Activated T-cell treated with anti-CD3 and anti-CD28 coated beads, Interleukin-2, amount 50 U/mL, for 72 hours (primary cell): ENCODE data around the gene SIRT2. TPM values are rescaled to one million over a fixed set of nuclear protein-coding genes. Genes with fewer than 3 reads are reported as not detected.

Experiments
- ATAC-seq, 2 donors: fragments of 150-1000 bp; cut with Tn5 transposase; replicated peaks in 1 of 2; 2 replicates each; pipeline ENCODE4 v1.10.0; 2021; ENCODE audit warnings: moderate library complexity in 2 of 2, mild to moderate bottlenecking in 1 of 2
- DNase-seq, 2 donors: peaks; one replicate each; pipeline ENCODE4 v3.0.0; 2021 to 2022; ENCODE audit warnings: mixed read lengths in 1 of 2
- H3K27ac Mint-ChIP-seq: one replicate; pipeline ENCODE4 v1.8.0; 2022; ENCODE audit warnings: mild to moderate bottlenecking, moderate library complexity, mixed read lengths
- H3K27me3 Mint-ChIP-seq: one replicate; pipeline ENCODE4 v1.8.0; 2022; ENCODE audit warnings: low read depth, mixed read lengths
- H3K36me3 Mint-ChIP-seq, 2 donors: one replicate each; pipeline ENCODE4 v1.8.0; 2022; ENCODE audit warnings: mixed read lengths in 2 of 2, mild to moderate bottlenecking in 1 of 2; ENCODE audit not compliant: insufficient read depth in 2 of 2
- H3K4me1 Mint-ChIP-seq: one replicate; pipeline ENCODE4 v1.8.0; 2022; ENCODE audit warnings: low read depth, mixed read lengths
- H3K4me3 Mint-ChIP-seq, 2 donors: one replicate each; pipeline ENCODE4 v1.8.0; 2022; ENCODE audit warnings: mild to moderate bottlenecking in 2 of 2, mixed read lengths in 2 of 2, moderate library complexity in 2 of 2
- H3K9me3 Mint-ChIP-seq, 2 donors: one replicate each; pipeline ENCODE4 v1.8.0; 2022; ENCODE audit warnings: mixed read lengths in 2 of 2
- total RNA-seq, 2 donors: library from RNA; stranded (reverse); gene quantifications; one replicate each; pipeline ENCODE4 v1.2.3, GENCODE V29; 2022

The SIRT2 gene
- total RNA-seq, 2 donors from 2014 or later: 38.2 to 40.7 TPM

GRCh38 chr19:38930776-38931520 is 31.5 kb upstream of the SIRT2 start, which contains the start of gene MRPS12:
Gene MRPS12 (plus strand): TSS chr19:38930944. CDS start chr19:38931295, 351 bp downstream.
- H3K27me3 Mint-ChIP-seq: no peaks in the 10 kb centered on the region
- no peaks in the 10 kb centered on the region for H3K9me3 Mint-ChIP-seq
- H3K36me3 Mint-ChIP-seq: peaks cover 8 to 23% of the 10 kb centered on the region in 2 donors
- H3K27ac Mint-ChIP-seq: peak within 1 kb of the TSS; percentile 93
- peak within 1 kb of the TSS; percentile 98 for H3K4me3 Mint-ChIP-seq
- ATAC-seq (peak; percentile 97 to 98), DNase-seq (peak; percentile 98 to 99)
- peaks cover 62% of the 10 kb centered on the region for H3K4me1 Mint-ChIP-seq

DNA sequence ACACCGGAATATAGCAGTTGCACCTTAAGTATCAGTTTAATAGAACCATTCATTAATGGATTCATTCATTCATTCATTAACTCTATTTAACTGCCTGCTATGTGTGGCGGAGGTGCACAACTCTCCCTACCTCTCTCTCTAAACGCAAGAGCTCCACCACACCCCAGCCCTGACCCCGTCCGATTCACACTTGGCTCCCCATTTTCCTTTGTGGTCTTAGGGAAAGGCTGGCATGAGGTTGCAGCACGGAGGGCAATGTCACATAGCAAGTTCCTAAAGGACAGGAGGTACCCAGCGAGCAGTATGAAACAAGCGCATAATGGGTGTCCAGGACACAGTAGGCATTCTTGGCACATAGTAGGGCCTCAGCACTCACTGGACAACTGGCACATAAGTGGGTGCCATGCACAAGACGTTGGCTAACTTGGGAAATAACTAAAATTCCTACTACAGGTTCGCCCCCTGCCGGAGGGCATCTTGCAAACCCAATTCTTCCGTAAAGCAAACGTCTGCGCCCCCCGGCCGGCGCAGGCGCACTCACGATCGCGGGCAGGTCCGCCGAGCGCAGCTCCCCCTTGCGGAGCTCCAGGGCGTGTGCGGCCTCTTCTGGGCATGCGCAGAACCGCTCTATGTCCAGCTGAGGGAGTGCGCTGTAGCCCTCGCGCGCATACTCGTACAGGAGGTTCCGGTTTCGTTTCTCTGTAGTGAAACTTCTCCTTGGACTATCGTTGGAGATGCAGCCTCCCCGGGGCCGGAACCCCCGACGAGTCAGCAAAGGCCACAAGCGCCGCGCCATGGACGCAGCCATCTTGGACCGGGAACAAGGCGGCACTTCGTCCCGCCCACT is 30.7 kb upstream of the SIRT2 start, which contains the start of gene SARS2:
TSS of gene SARS2 (minus strand) at position 835 of the 847 bp plus-strand sequence. CDS start at position 808, 27 bp downstream.
- DNase-seq (peak; percentile 88 to 94), ATAC-seq (peak; percentile 7 to 64)
- Mint-ChIP-seq H3K36me3 (peaks cover 8 to 23% of the 10 kb centered on the region in 2 donors), H3K4me1 (peaks cover 62% of the 10 kb centered on the region), H3K27me3 (no peaks in the 10 kb centered on the region), H3K9me3 (no peaks in the 10 kb centered on the region), H3K4me3 (peak within 1 kb of the TSS; percentile 98), H3K27ac (peak within 1 kb of the TSS; percentile 93)

GRCh38 chr19:38928391-38929001 is 29.1 kb upstream of the SIRT2 start:
- H3K27ac Mint-ChIP-seq: peak overlapping the region; percentile 36
- no peaks in the 10 kb centered on the region for H3K9me3 Mint-ChIP-seq
- DNase-seq (no peak), ATAC-seq (no peak)
- peak overlapping the region; percentile 98 for H3K4me3 Mint-ChIP-seq
- peaks cover 60% of the 10 kb centered on the region for H3K4me1 Mint-ChIP-seq
- H3K36me3 Mint-ChIP-seq: peaks cover 6 to 14% of the 10 kb centered on the region in 2 donors
- no peaks in the 10 kb centered on the region for H3K27me3 Mint-ChIP-seq

DNA sequence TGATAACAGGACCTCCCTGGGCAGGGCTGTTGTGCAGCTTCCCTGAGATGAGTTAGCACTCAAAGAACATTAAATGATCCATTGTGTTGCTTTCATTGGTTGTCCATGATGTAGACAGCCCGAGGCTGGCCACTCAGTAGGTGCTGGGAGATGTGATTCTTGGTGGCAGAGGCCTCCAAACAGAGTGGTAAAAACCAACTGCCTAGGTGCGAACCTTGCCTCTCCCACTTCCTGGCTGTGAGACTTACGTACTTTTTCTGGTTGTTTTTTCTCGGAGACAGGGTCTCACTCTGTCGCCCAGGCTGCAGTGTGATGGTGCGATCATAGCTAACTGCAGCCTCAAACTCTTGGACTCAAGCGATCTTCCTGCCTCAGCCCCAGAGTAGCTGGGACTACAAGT is 25.0 kb upstream of the SIRT2 start:
- ATAC-seq (peak in 1 of 2 donors; percentile 49), DNase-seq (no peak)
- Mint-ChIP-seq H3K4me3 (no peak overlapping the region), H3K27ac (no peak overlapping the region), H3K36me3 (peaks cover 2 to 3% of the 10 kb centered on the region in 2 donors), H3K27me3 (no peaks in the 10 kb centered on the region), H3K4me1 (peaks cover 23% of the 10 kb centered on the region), H3K9me3 (no peaks in the 10 kb centered on the region)

DNA sequence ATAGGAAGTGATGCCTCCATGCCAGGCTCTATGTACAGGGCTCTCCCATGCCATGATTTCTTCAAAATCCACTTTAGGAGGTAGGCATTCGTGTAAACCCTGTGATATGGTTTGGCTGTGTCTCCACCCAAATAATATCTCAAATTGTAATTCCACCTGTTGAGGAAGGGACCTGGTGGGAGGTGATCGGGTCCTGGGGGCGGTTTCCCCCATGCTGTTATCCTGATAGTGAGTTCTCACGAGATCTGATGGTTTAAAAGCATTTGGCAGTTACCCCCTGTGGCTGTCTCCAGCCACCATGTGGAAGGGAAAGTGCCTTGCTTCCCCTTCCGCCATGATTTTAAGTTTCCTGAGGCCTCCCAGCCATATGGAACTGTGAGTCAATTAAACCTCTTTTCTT is 23.1 kb upstream of the SIRT2 start:
- H3K9me3 Mint-ChIP-seq: no peaks in the 10 kb centered on the region
- DNase-seq (no peak), ATAC-seq (no peak)
- H3K4me3 Mint-ChIP-seq: no peak overlapping the region
- no peaks in the 10 kb centered on the region for H3K27me3 Mint-ChIP-seq
- no peak overlapping the region for H3K27ac Mint-ChIP-seq
- H3K4me1 Mint-ChIP-seq: peaks cover 4% of the 10 kb centered on the region
- H3K36me3 Mint-ChIP-seq: peaks cover 0 to 3% of the 10 kb centered on the region in 2 donors

- Mint-ChIP-seq H3K36me3 (peaks cover 0 to 3% of the 10 kb centered on the region in 2 donors), H3K27ac (no peak overlapping the region), H3K27me3 (no peaks in the 10 kb centered on the region), H3K4me3 (no peak overlapping the region), H3K9me3 (no peaks in the 10 kb centered on the region), H3K4me1 (no peaks in the 10 kb centered on the region)
- ATAC-seq: no peak
- no peak for DNase-seq
Observed at GRCh38 chr19:38921420-38922274, 22.2 kb upstream of the SIRT2 start.

- H3K27ac Mint-ChIP-seq: no peak overlapping the region
- DNase-seq (no peak), ATAC-seq (no peak)
- no peak overlapping the region for H3K4me3 Mint-ChIP-seq
- peaks cover 0 to 3% of the 10 kb centered on the region in 2 donors for H3K36me3 Mint-ChIP-seq
- no peaks in the 10 kb centered on the region for H3K27me3 Mint-ChIP-seq
- no peaks in the 10 kb centered on the region for H3K9me3 Mint-ChIP-seq
- H3K4me1 Mint-ChIP-seq: no peaks in the 10 kb centered on the region
Observed at GRCh38 chr19:38920602-38921419, 21.4 kb upstream of the SIRT2 start.

GRCh38 chr19:38919837-38920601 is 20.6 kb upstream of the SIRT2 start:
- Mint-ChIP-seq H3K27me3 (no peaks in the 10 kb centered on the region), H3K4me3 (no peak overlapping the region), H3K27ac (no peak overlapping the region), H3K4me1 (no peaks in the 10 kb centered on the region), H3K36me3 (peaks cover 0 to 3% of the 10 kb centered on the region in 2 donors), H3K9me3 (no peaks in the 10 kb centered on the region)
- no peak for DNase-seq
- no peak for ATAC-seq

- H3K27ac Mint-ChIP-seq: no peak overlapping the region
- no peak for DNase-seq
- no peaks in the 10 kb centered on the region for H3K27me3 Mint-ChIP-seq
- no peaks in the 10 kb centered on the region for H3K9me3 Mint-ChIP-seq
- H3K36me3 Mint-ChIP-seq: peaks cover 0 to 3% of the 10 kb centered on the region in 2 donors
- H3K4me1 Mint-ChIP-seq: no peaks in the 10 kb centered on the region
- no peak for ATAC-seq
- no peak overlapping the region for H3K4me3 Mint-ChIP-seq
Observed at GRCh38 chr19:38918526-38918925, 19.1 kb upstream of the SIRT2 start.

- ATAC-seq: no peak
- no peak for DNase-seq
- H3K27me3 Mint-ChIP-seq: no peaks in the 10 kb centered on the region
- no peak overlapping the region for H3K4me3 Mint-ChIP-seq
- no peaks in the 10 kb centered on the region for H3K4me1 Mint-ChIP-seq
- no peak overlapping the region for H3K27ac Mint-ChIP-seq
- H3K9me3 Mint-ChIP-seq: no peaks in the 10 kb centered on the region
- H3K36me3 Mint-ChIP-seq: peaks cover 0 to 3% of the 10 kb centered on the region in 2 donors
Observed at GRCh38 chr19:38917921-38918491, 18.6 kb upstream of the SIRT2 start.

DNA sequence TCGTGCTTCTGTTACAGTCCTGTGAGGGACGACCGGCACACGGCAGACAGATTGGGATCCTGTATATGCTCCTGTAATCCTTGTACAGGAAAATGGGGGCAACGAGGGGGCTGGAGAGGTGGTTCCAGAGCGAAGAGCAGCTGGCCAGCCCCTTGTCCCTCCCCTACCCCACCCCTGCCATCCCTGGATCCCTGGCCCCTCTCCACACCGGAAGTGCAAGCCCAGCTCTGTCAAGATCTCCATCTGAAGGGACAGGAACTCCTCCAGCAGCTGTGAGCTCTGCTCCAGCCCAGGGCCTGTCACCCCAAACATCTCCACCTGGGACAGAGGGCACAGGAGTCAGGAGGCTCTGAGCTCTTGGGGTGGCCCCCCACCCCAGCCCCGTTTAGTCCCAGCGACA is 18.1 kb upstream of the SIRT2 start:
- Mint-ChIP-seq H3K27me3 (no peaks in the 10 kb centered on the region), H3K36me3 (peaks cover 0 to 3% of the 10 kb centered on the region in 2 donors), H3K27ac (no peak overlapping the region), H3K9me3 (no peaks in the 10 kb centered on the region), H3K4me1 (peaks cover 4% of the 10 kb centered on the region), H3K4me3 (no peak overlapping the region)
- DNase-seq (no peak), ATAC-seq (no peak)
